LHCN-M2 (cell line): ENCODE measurements around the gene ANAPC16. TPM values are rescaled to one million over a fixed set of nuclear protein-coding genes. Genes with fewer than 3 reads are reported as not detected.
"Not testable (repeated sequence)": the region's sequence is repeated elsewhere in the genome, so short reads cannot be mapped to it uniquely, and the experiment has no call there.

Source experiments
- DNase-seq: peaks from one replicate; pipeline ENCODE4 v3.0.0-alpha.2; 2012; ENCODE audit warnings: low read depth
- total RNA-seq: library from RNA; depleted of rRNA; stranded (reverse); fragments of >200 nt; gene quantifications from 2 replicates; pipeline ENCODE4 v1.2.3, GENCODE V29; 2014

Gene ANAPC16
- total RNA-seq, 1 experiment from 2014 or later, result 46.0 TPM

DNA sequence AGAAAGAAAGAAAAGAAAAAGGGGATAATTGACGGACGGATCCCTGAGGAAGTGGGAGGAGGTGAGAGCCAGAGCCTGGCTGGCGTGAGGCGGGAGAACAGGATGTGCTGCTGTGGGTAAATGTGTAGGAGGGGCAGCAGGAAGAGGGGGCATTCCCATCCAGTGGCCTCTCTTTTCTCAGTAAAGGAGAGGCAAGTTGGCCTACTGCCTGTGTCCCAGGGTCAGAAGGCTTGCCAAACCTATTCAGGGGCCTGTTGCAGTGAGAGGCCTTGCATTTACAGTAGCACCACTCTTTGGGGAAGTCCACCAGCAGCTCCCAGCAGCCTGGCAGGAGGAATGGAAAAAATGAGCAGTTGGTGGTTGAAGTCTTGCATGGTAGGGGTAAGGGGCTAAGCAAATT is 26.9 kb downstream of the ANAPC16 start:
- peak; percentile 74 for DNase-seq

DNA sequence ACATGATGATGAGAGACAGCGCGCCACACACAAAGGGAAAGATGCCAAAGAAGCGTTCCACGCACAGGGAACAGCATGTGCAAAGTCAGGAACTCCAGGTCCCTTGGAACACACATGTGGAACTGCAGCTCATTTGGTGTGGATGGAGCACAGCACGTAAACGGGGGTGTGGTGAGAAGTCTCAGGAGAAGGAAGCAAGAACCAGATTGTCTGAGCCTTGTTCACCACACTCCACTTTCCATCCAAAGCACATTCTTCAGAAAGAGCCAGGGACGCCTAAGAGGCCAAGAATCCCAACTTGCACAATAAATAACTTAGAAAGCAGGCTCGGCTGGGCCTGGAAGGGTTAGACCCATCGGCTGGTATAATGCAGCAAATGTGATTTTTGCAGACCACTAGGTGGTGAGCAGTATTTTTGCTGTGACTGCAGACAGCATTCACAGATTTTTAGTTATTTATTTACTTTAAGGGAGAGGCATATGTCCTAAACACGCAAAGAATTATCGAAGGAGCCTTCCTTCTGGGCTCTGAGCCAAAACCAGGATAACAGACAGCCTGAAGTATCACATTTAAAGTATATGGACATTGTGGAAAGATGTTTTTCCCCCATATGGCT is 28.1 kb downstream of the ANAPC16 start:
- peak; percentile 91 for DNase-seq

DNA sequence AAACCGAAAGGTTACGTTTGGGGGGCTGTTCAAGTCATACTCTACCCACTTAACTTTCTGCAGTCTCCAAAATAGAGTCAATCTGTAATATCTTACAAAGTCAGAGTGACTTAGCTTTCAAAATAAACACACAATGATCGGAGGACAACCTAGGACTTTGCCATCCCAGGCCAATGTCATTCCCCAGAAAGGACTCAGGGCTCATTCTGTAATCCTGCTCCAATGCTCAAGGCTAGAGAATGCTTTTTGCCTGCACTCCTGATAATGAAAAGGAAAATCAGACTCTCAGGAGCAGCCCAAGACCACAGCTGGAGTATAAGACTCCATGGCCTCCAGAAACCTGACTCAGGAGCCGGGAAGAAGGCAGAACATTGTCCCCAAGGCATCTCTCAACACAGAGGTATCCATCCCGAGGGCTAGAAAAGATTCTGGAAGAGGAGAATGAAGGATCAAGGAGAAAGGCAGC is 28.8 kb downstream of the ANAPC16 start:
- no peak for DNase-seq

DNA sequence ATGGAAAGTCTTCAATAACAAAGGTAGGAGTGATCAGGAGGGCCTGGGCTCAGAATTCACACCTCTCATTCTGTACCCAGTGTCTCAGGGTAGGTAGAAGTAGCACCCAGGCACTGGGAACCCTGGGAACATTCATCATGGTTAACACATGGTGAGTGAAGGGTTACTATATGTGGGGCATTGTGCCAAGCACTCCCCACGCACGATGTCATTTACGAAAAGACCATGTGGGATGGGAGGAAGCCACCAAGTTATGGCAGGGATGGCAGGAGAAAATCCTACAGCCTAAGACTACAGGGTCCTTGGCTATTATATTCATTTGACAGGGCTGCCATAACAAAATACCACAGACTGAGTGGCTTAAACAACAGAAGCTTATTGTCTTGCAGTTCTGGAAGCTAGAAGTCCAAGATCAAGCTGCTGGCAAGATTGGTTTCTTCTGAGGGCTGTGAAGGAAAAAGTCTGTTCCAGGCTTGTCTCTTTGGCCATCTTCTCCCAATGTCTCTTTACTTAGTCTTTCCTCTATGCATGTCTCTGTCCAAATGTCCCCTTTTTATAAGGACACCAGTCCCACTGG is 30.2 kb downstream of the ANAPC16 start:
- DNase-seq, result peak; percentile 14

DNA sequence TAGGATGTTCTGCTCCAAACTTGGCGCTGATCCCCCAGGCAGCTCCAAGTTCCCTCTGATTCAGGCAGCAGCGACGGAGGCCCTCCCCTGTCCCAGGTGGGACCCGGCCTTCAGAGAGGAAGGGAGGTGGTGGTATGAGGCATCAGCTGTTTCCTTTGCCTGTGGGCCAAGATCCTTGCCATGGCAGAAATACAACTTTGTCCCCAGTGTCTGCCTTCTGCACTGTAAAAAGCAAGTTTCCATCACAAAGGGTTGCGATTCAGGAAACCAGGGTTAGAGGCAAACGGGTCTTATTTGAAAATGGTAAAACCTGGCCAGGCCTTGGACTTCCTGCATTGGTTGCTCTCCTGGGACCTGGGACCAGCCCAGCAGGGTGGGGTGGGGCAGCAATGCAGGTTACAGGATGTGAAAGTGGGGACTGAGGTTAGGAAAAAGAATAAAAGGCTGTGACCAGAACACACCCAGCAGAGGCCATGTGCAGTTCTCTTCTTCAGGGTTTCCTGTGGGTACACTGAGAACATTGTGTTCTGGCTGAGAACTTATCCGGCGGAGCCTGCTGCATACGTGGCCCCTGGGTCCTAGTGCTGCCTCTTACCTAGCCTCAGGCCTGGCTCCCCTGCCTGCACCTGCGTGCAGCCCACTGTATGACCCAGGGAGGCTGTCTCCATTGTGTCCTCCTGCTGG is 32.8 kb downstream of the ANAPC16 start:
- DNase-seq, result peak; percentile 94

DNA sequence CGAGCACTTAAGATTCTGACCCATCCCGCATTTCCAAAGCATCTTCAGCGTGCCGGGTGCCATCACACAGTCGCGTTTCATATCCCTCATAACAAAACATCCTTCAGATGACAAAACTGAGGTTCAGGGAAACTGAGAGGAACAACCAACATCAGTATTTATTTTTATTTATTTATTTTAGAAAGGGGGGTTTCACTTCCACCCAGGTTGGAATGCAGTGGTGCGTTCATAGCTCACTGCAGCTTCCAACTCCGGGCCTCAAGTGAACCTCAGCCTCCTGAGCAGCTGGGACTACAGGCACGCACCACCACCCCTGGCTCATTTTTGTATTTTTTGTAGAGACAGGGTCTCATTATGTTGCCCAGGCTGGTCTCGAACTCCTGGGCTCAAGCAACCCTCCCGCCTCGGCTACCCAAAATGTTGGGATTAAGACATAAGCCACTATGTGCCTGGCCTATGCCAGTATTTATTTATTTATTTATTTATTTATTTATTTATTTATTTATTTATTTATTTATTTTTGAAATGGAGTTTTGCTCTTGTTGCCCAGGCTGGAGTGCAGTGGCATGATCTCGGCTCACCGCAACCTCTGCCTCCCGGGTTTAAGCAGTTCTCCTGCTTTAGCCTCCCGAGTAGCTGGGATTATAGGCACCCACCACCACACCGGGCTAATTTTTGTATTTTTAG is 33.5 kb downstream of the ANAPC16 start:
- not testable (repeated sequence) for DNase-seq

DNA sequence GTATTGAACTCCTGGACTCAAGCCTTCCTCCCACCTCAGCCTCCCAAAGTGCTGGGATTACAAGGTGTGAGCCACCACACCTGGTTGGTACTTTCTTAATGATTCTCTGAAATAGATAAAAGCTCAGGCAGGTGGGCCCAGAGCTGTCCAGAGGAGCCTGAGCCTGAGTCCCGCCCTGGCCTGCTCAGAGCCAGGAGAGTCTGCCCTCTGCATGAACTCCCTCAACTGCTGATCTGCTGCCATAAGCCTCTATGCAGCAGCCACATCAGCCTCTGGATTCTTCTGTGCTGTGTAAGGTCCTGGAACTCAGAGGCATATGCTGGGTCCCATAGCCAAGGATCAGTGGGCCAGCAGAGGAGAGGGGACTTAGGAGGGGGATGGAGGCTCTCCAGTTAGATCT is 34.9 kb downstream of the ANAPC16 start:
- DNase-seq, result peak; percentile 48

DNA sequence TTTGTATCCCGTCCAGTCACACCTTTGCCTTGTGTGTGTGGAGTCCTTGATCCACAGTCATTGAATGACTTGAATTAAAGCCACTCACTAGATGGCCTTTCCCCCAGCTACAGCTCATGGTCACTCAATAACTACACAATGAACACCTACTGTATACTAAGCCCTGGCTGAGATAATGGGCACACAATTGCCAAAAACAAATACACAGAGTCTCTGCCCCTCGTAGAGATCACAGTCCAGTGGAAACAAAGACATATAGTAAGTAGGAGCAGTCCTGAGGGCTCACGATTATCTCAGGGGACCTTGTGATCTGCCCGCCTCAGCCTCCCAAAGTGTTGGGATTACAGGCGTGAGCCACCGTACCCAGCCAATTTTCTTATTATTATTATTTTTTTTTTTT is 35.8 kb downstream of the ANAPC16 start:
- no peak for DNase-seq

DNA sequence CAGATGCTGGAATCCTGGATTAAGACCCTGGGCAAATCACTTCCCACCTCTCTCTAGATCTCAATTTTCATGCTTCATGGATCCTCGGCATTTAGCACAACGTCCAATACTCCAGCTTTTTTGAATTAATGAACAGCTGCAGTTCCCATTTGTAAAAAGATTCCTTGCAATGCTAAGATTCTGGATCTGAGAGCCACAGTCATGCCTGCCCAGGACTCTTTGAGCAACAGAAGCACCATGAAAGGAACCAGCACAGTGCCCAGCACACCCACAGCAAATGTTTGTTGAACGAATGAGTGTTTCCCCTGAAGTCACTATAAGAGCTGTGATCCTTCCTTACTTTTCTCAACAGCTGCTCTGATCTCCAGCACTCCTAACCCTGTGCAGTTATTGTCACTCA is 37.2 kb downstream of the ANAPC16 start:
- peak; percentile 34 for DNase-seq

DNA sequence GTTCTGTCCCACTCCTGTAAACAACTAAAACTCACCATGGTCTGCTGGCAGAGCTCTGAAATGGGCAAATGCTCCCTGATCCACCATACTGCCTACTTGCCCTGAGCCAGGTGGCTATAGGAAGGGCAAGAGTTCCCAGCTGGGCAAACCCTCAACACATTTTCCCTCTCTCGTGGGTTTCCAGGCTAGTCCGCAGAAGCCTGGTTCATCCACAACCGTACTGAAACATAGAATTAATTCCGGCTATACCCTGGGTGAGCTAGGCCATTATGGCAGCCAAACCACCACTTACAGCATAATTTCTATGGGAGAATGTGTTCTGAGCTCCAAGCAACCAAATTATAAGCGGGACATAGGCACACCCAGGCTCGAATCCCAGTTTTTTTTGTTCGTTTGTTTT is 37.8 kb downstream of the ANAPC16 start:
- DNase-seq, result no peak

DNA sequence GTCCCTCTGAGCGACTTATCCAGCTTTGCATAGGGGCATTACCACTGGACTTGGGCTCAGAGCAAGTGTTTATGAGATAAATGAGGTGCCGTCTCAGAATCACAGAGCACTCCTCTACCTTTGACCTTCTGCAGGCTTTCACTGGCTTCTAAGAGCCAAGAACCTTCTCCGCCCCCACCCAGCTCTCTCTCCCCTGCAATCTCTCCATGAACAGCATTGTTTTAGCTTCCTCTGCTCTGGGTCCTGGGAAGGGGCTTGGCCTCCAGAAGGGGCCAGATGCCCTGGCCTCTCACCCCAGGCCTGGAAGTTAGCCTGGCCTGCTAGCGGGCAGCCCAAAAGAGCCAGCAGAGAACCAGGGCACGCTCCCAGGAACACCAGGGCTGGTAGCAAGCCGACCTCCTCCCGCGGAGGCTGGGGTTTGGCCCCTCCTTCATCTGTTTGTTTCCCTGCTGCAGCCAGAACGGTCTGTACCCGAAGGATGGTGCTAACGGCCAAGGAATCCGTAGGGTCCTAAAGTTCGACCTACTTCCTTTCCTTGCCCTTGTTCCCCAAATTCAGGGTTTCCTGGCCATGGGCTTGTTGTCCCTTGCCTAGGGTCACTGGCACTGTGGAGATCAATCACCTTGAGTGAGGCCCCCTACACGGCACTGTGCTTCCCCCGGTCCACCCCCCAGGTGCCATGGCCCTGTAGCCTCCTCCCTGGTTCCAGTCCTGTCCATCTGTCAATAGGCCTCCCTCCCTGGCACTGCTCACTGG is 39.2 kb downstream of the ANAPC16 start:
- DNase-seq, result peak; percentile 90

DNA sequence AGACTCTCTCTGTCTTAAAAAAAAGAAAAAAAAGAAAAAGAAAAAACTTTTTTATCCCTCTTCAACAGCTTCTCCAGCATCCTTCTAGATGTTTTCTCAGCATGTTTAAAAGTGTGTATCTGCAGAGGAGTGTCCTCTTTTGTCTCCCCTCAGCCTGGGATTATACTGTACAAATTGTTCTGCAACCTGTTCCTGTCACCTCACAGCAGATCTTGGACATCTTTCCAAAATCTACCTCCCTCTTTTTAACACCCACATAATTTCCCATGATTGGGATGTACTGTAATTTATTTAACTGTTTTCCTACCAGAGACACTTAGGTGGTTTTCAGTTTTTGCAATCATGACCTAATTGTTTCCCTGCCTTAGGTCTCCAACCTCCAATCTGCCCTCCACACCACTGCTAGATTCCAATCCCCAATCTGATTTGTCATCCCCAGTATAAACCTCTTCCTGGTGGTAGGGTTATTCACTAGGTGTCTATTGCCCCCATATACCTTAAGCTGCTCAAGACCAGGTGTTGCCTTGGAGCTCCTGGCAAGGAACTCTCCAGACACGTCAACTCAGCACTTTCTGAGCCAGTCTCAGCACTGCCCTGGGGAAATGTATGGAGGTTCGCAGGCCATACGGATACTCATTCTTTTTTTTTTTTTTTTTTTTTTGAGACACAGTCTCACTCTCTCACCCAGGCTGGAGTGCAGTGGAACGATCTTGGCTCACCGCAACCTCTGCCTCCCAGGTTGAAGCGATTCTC is 40.3 kb downstream of the ANAPC16 start:
- no peak for DNase-seq

DNA sequence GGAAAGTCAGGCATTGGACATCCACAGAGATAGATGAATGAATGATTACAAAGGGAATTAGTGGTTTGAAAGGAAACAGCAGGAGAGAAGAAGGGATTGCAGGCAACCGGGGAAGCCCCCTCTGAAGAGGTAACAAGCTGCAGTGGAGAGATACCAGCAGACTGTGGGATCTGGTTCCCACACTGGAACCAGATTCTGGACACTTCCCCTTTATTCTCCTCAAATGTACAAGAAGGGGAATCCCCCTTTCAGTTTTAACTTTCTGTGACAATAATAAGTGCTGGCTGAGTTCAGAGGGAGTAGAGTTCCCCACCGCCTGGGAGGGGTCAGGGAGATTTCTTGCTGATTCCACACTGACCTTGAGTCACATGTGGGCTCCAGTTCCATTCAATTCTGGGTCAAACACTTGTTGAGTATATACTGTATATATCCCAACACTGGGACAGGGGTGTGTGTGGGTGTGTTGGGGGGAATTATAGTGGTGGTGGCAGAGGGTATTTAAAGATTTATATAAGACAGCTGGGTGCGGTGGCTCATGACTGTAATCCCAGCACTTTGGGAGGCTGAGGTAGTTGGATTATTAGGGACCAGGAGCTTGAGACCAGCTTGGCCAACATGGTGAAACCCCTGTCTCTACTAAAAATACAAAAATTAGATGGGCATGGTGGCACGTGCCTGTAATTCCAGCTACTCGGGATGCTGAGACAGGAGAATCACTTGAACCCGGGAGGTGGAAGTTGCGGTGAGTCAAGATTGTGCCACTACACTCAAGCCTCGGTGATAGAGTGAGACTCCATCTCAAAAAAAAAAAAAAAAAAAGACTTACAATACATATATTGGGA is 41.5 kb downstream of the ANAPC16 start:
- peak; percentile 29 for DNase-seq

DNA sequence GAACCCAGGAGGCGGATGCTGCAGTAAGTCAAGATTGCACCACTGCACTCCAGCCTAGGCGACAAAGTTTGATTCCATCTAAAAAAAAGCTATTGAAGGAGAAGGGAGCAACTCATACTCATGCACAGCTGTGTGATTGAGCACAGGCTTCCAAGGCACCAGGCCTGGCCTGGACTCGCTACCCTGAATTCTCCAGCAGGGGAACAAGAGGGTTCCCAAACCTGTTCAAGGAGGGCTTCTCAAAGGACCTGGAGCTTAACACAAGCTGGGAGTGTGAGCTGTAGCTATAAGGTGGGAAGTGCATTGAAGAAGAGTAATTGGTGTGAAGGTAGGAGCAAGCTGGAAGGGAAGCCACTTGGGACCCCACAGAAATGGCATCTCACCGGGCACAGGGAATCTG is 42.8 kb downstream of the ANAPC16 start:
- no peak for DNase-seq

DNA sequence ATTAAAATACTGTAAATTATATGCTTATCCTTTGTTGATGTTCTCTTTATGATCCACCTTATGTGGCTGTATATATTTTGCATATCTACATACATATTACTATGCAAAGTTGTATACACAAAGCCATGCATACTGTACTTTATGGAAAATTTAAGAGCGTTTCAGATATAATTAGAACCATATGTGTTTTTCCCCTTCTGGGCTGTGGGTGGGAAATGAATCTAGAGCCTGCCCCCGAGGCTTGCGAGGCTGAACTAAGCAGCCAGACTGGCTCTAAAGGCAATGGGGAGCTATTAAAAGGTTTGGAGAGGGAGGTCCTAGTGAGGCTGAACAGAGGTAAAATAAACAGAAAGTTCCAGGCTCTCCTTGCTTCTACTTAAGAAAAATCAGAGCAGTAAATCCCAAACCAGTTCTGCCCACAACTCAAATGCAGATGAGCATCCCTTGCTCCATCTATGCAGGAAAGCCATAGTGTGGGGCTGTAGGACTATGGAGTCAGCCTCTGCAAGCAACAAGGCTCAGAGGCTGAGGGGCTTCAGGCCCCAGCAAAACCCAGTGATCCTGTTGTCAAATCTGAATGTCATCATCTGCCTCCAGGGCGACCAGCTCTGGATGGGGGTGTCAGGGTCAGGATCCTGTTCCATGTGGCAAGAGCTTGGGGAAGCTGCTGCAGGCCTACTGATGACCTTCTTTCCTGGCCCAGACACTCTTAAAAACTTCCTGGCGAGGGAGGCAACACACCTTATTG is 43.9 kb downstream of the ANAPC16 start:
- peak; percentile 17 for DNase-seq

DNA sequence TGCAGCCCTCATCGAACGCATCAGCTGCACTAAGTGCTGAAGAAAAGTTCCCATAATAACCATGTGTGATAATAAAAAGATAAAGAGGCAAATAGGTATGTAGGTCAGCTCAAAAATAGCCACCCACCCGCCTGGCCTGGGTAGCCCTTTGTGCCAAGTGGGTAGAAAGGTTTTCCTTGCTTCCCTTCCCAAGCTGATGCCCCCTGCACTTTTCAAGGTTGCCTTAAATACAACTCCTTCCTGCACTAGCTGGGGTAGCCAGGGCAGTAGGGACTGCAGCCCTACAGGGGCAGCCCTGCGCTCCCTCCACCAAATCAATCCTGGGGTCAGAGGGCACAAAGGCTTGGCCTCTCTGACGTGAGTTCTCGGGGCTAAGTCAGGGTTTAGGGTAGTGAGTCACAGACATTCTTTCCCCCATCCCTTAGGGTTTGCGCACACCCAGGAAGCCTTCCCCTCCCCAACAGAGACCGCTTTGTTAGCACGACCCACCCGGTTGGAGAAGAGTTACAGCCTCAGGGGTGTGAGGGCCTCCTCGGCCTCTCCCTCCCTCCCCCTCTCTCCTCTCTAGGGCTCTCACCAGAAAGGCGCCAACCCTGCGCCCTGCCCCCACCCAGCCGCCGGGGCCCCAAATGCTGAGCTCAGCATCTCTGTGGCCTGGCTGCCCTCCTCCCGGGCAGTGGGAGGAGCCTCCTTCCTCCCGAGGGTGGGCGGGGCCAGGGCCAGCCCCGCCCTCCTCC is 44.6 kb downstream of the ANAPC16 start:
- peak; percentile 88 for DNase-seq

DNA sequence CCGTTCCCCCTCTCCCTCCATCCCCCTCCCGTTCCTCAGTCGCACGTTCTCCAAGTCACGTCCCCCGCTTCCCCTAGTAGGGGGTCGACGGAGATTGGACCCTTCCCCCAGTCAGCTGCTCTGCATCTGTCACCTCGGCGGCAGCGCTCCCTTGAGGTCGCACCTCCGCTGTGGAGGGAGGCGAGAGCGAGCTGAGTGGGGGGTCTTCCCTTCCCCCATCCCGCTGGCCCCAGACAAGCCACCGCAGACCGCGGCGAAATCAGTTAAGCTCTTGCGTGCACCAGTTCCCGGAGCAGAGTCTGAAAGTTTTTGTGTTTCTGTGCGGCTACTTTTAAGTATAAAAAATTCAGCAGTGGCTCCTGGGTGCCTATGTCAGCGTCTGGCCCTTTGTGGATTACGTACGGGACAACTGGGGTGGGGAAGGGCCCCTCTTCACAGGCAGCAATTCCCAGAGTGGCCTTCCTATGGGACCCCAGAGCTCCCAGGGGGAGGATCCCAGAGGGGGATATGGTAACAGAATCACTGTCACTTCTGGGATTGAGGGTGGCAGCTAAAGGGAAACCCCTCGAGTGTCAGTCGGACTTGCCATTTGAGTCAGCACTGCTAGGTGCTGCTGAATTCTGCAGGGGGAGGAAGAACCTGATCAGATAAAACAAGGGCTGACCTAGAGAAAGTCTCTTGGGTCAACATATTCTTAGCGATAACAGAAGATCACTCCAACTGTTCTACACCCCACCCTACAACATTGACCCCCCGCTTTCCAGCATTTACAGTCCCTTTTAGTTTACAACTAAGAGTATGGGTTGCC is 45.4 kb downstream of the ANAPC16 start:
- DNase-seq, result peak; percentile 31
